HG03439 (cell line): Measurements from ENCODE around the gene JAKMIP3.
"Not testable (repeated sequence)": the region's sequence is repeated elsewhere in the genome, so short reads cannot be mapped to it uniquely, and the experiment has no call there.

ENCODE experiments used
- ATAC-seq: cut with Tn5 transposase; IDR thresholded peaks from one replicate; pipeline ENCODE4 v1.9.1; 2021; ENCODE audit warnings: mild to moderate bottlenecking, moderate library complexity; ENCODE audit not compliant: unreplicated experiment

Gene JAKMIP3

GRCh38 chr10:132064082-132064755 lies 1.5 kb upstream of the JAKMIP3 start:
- ATAC-seq: no peak

- no peak for ATAC-seq
Measured at GRCh38 chr10:132064771-132065437, 842 bp upstream of the JAKMIP3 start.

- ATAC-seq: no peak
Measured at GRCh38 chr10:132066186-132066585, 440 bp downstream of the JAKMIP3 start.

GRCh38 chr10:132066812-132067211 lies 1.1 kb downstream of the JAKMIP3 start:
- ATAC-seq: no peak

GRCh38 chr10:132068431-132069121 lies 2.8 kb downstream of the JAKMIP3 start:
- no peak for ATAC-seq

GRCh38 chr10:132069122-132069848 lies 3.5 kb downstream of the JAKMIP3 start:
- ATAC-seq: no peak

- no peak for ATAC-seq
Measured at GRCh38 chr10:132069849-132070182, 4.1 kb downstream of the JAKMIP3 start.

- ATAC-seq: no peak
Measured at GRCh38 chr10:132070724-132071123, 5.0 kb downstream of the JAKMIP3 start.

- ATAC-seq: no peak
Measured at GRCh38 chr10:132071667-132072066, 5.9 kb downstream of the JAKMIP3 start.

GRCh38 chr10:132075909-132076577 lies 10.3 kb downstream of the JAKMIP3 start:
- ATAC-seq: no peak

GRCh38 chr10:132076578-132077081 lies 10.9 kb downstream of the JAKMIP3 start:
- ATAC-seq: no peak

- ATAC-seq: no peak
Measured at GRCh38 chr10:132077091-132077490, 11.3 kb downstream of the JAKMIP3 start.

GRCh38 chr10:132078746-132079345 lies 13.1 kb downstream of the JAKMIP3 start:
- no peak for ATAC-seq

- not testable (repeated sequence) for ATAC-seq
Measured at GRCh38 chr10:132084384-132084783, 18.6 kb downstream of the JAKMIP3 start.

GRCh38 chr10:132093236-132093635 lies 27.5 kb downstream of the JAKMIP3 start:
- ATAC-seq: not testable (repeated sequence)

- no peak for ATAC-seq
Measured at GRCh38 chr10:132094581-132095234, 29.0 kb downstream of the JAKMIP3 start.

GRCh38 chr10:132095403-132096113 lies 29.8 kb downstream of the JAKMIP3 start:
- ATAC-seq: no peak

GRCh38 chr10:132096223-132096622 lies 30.5 kb downstream of the JAKMIP3 start:
- ATAC-seq: no peak

- ATAC-seq: no peak
Measured at GRCh38 chr10:132096863-132097478, 31.2 kb downstream of the JAKMIP3 start.
